ENCODE measurements around the gene DAB2. TPM values are rescaled to one million over a fixed set of nuclear protein-coding genes. Genes with fewer than 3 reads are reported as not detected.

The DAB2 gene
- total RNA-seq, 6 donors from 2014 or later = 100 to 177 (median 144) TPM

DNA sequence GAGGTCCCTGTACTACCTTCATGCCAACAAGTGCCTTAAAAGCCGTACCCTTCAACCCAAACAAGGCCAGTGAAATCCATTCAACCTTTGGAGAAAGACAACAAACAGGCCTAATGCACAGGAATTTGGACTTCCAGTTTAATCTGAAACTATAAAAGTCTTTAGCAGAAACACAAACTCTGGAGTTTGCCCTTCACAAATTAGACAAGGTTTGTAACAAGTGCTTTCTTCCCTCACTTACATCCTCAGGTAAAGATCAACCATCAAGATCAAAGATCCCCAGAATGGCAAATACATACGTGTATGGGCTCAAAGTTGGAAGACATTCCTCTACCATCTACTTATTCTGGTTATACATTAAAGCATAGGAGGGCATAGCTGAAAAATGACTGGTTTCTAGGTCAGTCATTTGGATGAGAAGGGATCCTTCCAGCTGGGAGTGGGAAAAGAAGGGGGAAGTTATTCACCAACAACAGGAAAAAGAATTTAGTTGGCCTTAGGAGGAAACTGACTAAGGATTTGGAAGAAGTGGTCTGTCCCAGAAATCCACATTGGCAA lies 2.0 kb downstream of the DAB2 start:
- WGBS, 2 donors = 57 to 69% methylated on average over 2 of the region's 2 CpGs
- H3K4me3 ChIP-seq = peak overlapping the region in 3 of 4 donors; percentile 60 to 64 (median 64)

DNA sequence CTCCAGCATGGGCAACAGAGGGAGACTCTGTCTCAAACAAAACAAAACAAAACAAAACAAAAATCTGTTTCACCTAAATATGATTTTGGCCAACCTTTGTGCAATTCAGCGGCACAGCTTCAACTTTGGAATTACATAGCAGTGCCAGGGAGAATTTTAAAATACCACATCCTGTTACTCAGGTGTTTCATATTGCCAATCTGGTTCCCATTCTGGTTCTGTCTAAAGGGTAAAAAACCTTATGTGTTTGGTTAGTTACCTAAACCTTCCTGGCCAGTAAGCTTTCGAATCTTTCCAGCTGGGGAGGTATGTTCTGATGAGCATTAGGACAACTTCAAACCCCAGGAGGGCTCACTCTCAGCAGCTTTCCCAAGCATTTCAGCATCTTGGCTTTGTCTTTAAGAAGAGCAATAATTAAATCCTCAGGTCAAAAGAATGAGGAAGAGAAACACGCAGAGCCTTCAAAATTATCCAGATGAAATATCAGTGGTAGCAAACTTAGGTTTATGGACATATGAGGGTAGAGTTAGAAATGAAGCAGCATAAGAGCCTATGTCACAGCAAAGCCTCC lies 2.7 kb downstream of the DAB2 start:
- Histone ChIP-seq H3K27ac (peak overlapping the region; percentile 29 to 90 (median 87)), H3K27me3 (no peaks in the 10 kb centered on the region), H3K4me3 (peak overlapping the region in 3 of 4 donors; percentile 60 to 64 (median 64)), H3K9me3 (no peaks in the 10 kb centered on the region), H3K4me1 (peaks cover 47 to 63% (median 48%) of the 10 kb centered on the region in 4 donors), H3K36me3 (no peaks in the 10 kb centered on the region)
- TF ChIP-seq POLR2A (IDR thresholded peaks at IDR 0.05) (peak in 1 of 4 donors; percentile 10), EP300 (IDR thresholded peaks at IDR 0.05) (no peak), POLR2AphosphoS5 (IDR thresholded peaks at IDR 0.05) (no peak)
- TF ChIP-seq, protein P1, sequence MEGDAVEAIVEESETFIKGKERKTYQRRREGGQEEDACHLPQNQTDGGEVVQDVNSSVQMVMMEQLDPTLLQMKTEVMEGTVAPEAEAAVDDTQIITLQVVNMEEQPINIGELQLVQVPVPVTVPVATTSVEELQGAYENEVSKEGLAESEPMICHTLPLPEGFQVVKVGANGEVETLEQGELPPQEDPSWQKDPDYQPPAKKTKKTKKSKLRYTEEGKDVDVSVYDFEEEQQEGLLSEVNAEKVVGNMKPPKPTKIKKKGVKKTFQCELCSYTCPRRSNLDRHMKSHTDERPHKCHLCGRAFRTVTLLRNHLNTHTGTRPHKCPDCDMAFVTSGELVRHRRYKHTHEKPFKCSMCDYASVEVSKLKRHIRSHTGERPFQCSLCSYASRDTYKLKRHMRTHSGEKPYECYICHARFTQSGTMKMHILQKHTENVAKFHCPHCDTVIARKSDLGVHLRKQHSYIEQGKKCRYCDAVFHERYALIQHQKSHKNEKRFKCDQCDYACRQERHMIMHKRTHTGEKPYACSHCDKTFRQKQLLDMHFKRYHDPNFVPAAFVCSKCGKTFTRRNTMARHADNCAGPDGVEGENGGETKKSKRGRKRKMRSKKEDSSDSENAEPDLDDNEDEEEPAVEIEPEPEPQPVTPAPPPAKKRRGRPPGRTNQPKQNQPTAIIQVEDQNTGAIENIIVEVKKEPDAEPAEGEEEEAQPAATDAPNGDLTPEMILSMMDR (IDR thresholded peaks at IDR 0.05) = no peak
- DNase-seq (no peak), ATAC-seq (ENCODE audit: low FRiP score in 2 of 2) (no peak)
- 63 to 66% methylated on average over 3 of the region's 3 CpGs for WGBS, 2 donors

More for the DNA sequence above, 2.0 kb downstream of the DAB2 start:
- ATAC-seq (ENCODE audit: low FRiP score in 2 of 2) (no peak), DNase-seq (no peak)
- Histone ChIP-seq H3K9me3 (no peaks in the 10 kb centered on the region), H3K4me1 (peaks cover 47 to 56% (median 48%) of the 10 kb centered on the region in 4 donors), H3K27me3 (no peaks in the 10 kb centered on the region), H3K36me3 (no peaks in the 10 kb centered on the region), H3K27ac (peak overlapping the region; percentile 29 to 90 (median 87))
- TF ChIP-seq POLR2A (IDR thresholded peaks at IDR 0.05) (peak in 1 of 4 donors; percentile 1), EP300 (IDR thresholded peaks at IDR 0.05) (no peak)
- TF ChIP-seq, protein P1 (IDR thresholded peaks at IDR 0.05) = no peak

DNA sequence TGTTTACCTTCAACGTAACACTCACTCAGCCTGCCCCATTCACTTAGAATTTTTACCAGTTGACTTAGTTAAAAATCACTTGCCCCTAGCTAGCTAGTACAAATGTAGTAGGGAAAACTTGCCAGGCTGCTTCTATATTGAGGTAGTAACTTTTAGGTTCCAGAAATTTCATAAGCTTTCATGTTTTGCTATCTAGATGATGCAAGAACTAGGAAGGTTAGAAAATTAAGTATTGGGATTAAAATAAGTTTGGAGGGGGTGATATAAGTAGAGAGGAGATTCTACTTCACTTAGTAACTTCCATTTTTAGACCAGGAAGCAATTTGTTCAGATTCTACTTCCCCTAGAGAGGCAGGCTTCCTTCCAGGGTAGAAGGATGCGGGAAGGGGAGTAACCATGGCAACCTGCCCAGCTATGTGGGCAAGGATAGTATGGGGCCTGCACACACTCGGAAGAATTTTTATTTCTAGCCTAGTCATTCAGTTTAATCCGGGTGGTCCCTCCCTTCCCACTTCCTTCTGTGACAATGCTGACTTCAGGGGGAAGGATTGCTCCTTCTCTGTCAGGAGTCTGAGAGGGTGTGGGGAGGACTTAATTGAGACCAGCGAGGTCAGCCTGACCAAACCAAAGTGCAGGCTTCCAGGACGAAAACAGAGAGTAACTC lies 4.2 kb downstream of the DAB2 start:
- whole genome bisulfite sequencing, 2 donors = 19 to 25% methylated on average over 6 of the region's 6 CpGs
- ATAC-seq (ENCODE audit: low FRiP score in 2 of 2) = peak; percentile 65 to 68
- peaks cover 38 to 51% (median 42%) of the 10 kb centered on the region in 4 donors for H3K4me1 ChIP-seq

DNA sequence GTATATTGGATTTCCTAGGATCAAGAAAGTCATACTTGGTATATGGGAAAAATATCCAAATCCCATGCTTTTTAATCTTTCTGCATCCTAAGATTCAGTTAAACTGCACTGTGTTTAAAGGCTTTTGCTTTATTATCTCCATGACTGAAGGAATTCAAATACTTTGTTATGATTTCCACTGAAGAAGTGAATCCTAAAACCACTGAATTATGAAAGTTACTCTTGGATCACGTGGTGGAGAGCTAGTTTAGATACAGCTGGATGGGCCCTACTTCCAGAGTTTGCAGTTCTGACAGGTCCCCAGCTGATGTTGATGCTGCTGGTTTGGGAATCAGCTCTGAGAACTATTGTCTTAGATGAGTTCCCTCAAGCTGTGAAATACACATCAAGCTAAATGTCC lies 5.0 kb downstream of the DAB2 start:
- H3K27me3 ChIP-seq = no peaks in the 10 kb centered on the region
- peaks cover 0 to 5% (median 2%) of the 10 kb centered on the region in 4 donors for H3K36me3 ChIP-seq
- ATAC-seq (ENCODE audit: low FRiP score in 2 of 2) = no peak
- no peak overlapping the region for H3K4me3 ChIP-seq
- WGBS, 2 donors = 33 to 47% methylated on average over 1 of the region's 1 CpG
- H3K4me1 ChIP-seq = peaks cover 35 to 53% (median 43%) of the 10 kb centered on the region in 4 donors
- TF ChIP-seq EP300 (IDR thresholded peaks at IDR 0.05) = no peak
- TF ChIP-seq, protein P1 (IDR thresholded peaks at IDR 0.05) = no peak
- no peak for TF ChIP-seq POLR2A (IDR thresholded peaks at IDR 0.05)
- no peak for TF ChIP-seq POLR2AphosphoS5 (IDR thresholded peaks at IDR 0.05)
- peak overlapping the region; percentile 60 to 90 (median 87) for H3K27ac ChIP-seq
- H3K9me3 ChIP-seq = no peaks in the 10 kb centered on the region
- no peak for DNase-seq

More for the DNA sequence above, 4.2 kb downstream of the DAB2 start:
- Histone ChIP-seq H3K4me3 (peak overlapping the region in 1 of 4 donors; percentile 64), H3K27me3 (no peaks in the 10 kb centered on the region), H3K9me3 (no peaks in the 10 kb centered on the region), H3K27ac (peak overlapping the region; percentile 60 to 90 (median 87)), H3K36me3 (peaks cover 0 to 5% (median 2%) of the 10 kb centered on the region in 4 donors)
- peak; percentile 46 to 69 for TF ChIP-seq POLR2AphosphoS5 (IDR thresholded peaks at IDR 0.05)
- TF ChIP-seq, protein P1 (IDR thresholded peaks at IDR 0.05) = no peak
- TF ChIP-seq POLR2A (IDR thresholded peaks at IDR 0.05) = no peak
- DNase-seq = peak in 1 of 2 donors; percentile 72

All from upper lobe of left lung (tissue), 6 donors.